H1 (cell line): ENCODE data around the gene CCDC127. TPM values are rescaled to one million over a fixed set of nuclear protein-coding genes. Genes with fewer than 3 reads are reported as not detected.

ENCODE experiments used
- EP300 ChIP-seq, 2 experiments: IDR thresholded peaks; 1 replicate in 1 of 2; 2 replicates in 1 of 2; pipeline ENCODE4 v1.6.1; 2011 to 2012; ENCODE audit warnings: low read depth in 2 of 2, low read length in 2 of 2, mild to moderate bottlenecking in 2 of 2, borderline replicate concordance in 1 of 2, inconsistent platforms in 1 of 2, moderate library complexity in 1 of 2
- KDM1A ChIP-seq: fragments of 200-600, 300-600 bp; sonication (generic); IDR thresholded peaks from 2 replicates; pipeline ENCODE4 v1.7.1; 2016; ENCODE audit warnings: mild to moderate bottlenecking, low read length, borderline replicate concordance
- RNF2 ChIP-seq: fragments of 200-900, 300-1000 bp; sonication (generic); IDR thresholded peaks from 2 replicates; pipeline ENCODE4 v1.7.1; 2016; ENCODE audit warnings: borderline replicate concordance, low read depth, mild to moderate bottlenecking, antibody characterized with exemption, low read length; ENCODE audit not compliant: poor library complexity, severe bottlenecking; ENCODE audit errors: missing control alignments
- SAP30 ChIP-seq: fragments of 300-600 bp; sonication (generic); IDR thresholded peaks from 2 replicates; pipeline ENCODE4 v1.7.1; 2012; ENCODE audit warnings: low read length, moderate library complexity, mild to moderate bottlenecking, inconsistent platforms; ENCODE audit not compliant: insufficient read depth, insufficient replicate concordance
- SP2 ChIP-seq: IDR thresholded peaks from 2 replicates; pipeline ENCODE4 v1.6.1; 2012; ENCODE audit warnings: mild to moderate bottlenecking, low read length, inconsistent platforms
- SP4 ChIP-seq: IDR thresholded peaks from 2 replicates; pipeline ENCODE4 v1.6.1; 2012; ENCODE audit warnings: low read length, inconsistent platforms
- SRF ChIP-seq: IDR thresholded peaks from 2 replicates; pipeline ENCODE4 v1.6.1; 2011; ENCODE audit warnings: mild to moderate bottlenecking, low read depth, low read length, moderate library complexity
- polyA plus RNA-seq, 7 experiments: library from polyadenylated mRNA; depleted of rRNA in 3 of 7; stranded (reverse) in 5 of 7; unstranded in 2 of 7; fragments of >200 nt in 5 of 7; fragments of 200-250 nt in 2 of 7; gene quantifications; 1 replicate in 5 of 7; 2 replicates in 1 of 7; 4 replicates in 1 of 7; pipeline versions ENCODE4 v1.2.1 to v1.2.3, GENCODE V29; 2011 to 2013; ENCODE audit warnings: missing spikeins in 2 of 7, mixed read lengths in 2 of 7
- total RNA-seq: library from RNA; stranded (reverse); fragmentation: NEBNext Ultra II Directional; extraction: Animal tissue kit (Norgen Biotek cat#: 25700); gene quantifications from 2 replicates; pipeline ENCODE4 v1.2.1, GENCODE V29; 2021
- TF ChIP-seq, protein P1 (sequence below): fragments of 300-600 bp; sonication (generic); IDR thresholded peaks from 2 replicates; pipeline ENCODE4 v1.7.1; 2012; ENCODE audit warnings: low read length, moderate library complexity, mild to moderate bottlenecking, inconsistent platforms; ENCODE audit not compliant: insufficient replicate concordance

Gene CCDC127
- total and polyA plus RNA-seq, 2 of the 8 experiments (the other 6 are each of a cell fraction or from before 2014, with no cell fraction given): 2.9 to 8.0 TPM

DNA sequence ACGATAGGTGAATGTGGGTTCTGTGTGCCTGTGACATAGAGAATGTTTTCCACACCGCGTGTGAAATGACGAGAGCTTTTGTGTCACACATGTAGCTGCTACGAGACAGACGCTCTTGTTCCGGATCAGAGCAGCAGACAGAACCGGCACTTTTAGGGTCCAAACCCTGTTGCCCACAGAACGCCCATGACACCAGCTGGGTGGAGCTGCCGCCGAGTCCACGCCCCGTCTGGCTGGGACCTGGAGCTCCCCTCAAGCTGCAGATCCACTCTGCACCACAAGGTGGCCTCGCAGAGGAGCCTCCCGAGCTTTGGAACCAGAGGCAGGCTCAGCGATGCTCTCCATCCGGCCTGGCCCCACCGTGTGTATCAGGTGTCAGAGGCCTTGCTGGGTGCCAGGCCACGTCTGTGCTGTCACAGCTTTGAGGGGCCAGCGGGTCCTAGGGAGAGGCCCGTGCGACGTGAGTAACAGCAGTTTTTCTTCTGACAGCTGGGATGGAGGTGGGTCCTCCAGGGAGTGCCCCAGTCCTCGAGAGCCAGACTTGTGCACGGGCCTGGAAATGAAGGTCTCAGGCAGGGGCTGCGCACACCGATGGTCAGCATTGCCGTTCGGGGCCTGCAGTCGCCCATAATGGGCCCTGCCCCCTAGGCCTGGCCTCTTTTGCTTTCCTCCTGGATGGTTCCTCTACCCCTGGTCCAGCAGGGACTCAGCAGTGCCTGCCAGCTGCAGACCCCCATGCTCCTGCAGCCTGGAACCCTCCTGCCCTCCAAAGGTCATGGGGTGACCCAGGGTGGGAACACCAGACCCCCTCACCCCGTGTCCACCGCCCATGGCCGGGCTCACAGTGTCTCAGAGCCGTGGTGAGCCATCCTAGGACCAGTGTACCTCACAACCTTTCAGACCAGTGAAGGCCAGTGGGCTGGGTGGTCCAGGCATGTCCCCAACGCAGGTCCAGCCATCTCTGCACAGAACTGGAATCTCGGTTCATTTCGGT is 29.2 kb downstream of the CCDC127 start (continued):
- TF ChIP-seq, protein P1, sequence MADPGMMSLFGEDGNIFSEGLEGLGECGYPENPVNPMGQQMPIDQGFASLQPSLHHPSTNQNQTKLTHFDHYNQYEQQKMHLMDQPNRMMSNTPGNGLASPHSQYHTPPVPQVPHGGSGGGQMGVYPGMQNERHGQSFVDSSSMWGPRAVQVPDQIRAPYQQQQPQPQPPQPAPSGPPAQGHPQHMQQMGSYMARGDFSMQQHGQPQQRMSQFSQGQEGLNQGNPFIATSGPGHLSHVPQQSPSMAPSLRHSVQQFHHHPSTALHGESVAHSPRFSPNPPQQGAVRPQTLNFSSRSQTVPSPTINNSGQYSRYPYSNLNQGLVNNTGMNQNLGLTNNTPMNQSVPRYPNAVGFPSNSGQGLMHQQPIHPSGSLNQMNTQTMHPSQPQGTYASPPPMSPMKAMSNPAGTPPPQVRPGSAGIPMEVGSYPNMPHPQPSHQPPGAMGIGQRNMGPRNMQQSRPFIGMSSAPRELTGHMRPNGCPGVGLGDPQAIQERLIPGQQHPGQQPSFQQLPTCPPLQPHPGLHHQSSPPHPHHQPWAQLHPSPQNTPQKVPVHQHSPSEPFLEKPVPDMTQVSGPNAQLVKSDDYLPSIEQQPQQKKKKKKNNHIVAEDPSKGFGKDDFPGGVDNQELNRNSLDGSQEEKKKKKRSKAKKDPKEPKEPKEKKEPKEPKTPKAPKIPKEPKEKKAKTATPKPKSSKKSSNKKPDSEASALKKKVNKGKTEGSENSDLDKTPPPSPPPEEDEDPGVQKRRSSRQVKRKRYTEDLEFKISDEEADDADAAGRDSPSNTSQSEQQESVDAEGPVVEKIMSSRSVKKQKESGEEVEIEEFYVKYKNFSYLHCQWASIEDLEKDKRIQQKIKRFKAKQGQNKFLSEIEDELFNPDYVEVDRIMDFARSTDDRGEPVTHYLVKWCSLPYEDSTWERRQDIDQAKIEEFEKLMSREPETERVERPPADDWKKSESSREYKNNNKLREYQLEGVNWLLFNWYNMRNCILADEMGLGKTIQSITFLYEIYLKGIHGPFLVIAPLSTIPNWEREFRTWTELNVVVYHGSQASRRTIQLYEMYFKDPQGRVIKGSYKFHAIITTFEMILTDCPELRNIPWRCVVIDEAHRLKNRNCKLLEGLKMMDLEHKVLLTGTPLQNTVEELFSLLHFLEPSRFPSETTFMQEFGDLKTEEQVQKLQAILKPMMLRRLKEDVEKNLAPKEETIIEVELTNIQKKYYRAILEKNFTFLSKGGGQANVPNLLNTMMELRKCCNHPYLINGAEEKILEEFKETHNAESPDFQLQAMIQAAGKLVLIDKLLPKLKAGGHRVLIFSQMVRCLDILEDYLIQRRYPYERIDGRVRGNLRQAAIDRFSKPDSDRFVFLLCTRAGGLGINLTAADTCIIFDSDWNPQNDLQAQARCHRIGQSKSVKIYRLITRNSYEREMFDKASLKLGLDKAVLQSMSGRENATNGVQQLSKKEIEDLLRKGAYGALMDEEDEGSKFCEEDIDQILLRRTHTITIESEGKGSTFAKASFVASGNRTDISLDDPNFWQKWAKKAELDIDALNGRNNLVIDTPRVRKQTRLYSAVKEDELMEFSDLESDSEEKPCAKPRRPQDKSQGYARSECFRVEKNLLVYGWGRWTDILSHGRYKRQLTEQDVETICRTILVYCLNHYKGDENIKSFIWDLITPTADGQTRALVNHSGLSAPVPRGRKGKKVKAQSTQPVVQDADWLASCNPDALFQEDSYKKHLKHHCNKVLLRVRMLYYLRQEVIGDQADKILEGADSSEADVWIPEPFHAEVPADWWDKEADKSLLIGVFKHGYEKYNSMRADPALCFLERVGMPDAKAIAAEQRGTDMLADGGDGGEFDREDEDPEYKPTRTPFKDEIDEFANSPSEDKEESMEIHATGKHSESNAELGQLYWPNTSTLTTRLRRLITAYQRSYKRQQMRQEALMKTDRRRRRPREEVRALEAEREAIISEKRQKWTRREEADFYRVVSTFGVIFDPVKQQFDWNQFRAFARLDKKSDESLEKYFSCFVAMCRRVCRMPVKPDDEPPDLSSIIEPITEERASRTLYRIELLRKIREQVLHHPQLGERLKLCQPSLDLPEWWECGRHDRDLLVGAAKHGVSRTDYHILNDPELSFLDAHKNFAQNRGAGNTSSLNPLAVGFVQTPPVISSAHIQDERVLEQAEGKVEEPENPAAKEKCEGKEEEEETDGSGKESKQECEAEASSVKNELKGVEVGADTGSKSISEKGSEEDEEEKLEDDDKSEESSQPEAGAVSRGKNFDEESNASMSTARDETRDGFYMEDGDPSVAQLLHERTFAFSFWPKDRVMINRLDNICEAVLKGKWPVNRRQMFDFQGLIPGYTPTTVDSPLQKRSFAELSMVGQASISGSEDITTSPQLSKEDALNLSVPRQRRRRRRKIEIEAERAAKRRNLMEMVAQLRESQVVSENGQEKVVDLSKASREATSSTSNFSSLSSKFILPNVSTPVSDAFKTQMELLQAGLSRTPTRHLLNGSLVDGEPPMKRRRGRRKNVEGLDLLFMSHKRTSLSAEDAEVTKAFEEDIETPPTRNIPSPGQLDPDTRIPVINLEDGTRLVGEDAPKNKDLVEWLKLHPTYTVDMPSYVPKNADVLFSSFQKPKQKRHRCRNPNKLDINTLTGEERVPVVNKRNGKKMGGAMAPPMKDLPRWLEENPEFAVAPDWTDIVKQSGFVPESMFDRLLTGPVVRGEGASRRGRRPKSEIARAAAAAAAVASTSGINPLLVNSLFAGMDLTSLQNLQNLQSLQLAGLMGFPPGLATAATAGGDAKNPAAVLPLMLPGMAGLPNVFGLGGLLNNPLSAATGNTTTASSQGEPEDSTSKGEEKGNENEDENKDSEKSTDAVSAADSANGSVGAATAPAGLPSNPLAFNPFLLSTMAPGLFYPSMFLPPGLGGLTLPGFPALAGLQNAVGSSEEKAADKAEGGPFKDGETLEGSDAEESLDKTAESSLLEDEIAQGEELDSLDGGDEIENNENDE: no peak
- TF ChIP-seq SP2: no peak
- TF ChIP-seq RNF2: no peak
- no peak for TF ChIP-seq SP4
- no peak for TF ChIP-seq EP300 (IDR thresholded peaks at IDR 0.05; ENCODE audit: borderline replicate concordance in 1 of 2, low read depth in 2 of 2, low read length in 2 of 2)
- no peak for TF ChIP-seq KDM1A
- no peak for TF ChIP-seq SRF
- TF ChIP-seq SAP30: no peak
